AG09319 (cell line): ENCODE data around the gene IFI35.

ENCODE experiments used
- DNase-seq: peaks from one replicate; pipeline ENCODE4 v3.0.0-alpha.2; 2010; ENCODE audit warnings: low read depth; ENCODE audit errors: extremely low read depth
- TF ChIP-seq, protein P1 (sequence below): IDR thresholded peaks from 2 replicates; pipeline ENCODE4 v1.5.1; 2011; ENCODE audit warnings: low read depth, mild to moderate bottlenecking, inconsistent platforms, low read length, moderate library complexity

IFI35 gene

DNA sequence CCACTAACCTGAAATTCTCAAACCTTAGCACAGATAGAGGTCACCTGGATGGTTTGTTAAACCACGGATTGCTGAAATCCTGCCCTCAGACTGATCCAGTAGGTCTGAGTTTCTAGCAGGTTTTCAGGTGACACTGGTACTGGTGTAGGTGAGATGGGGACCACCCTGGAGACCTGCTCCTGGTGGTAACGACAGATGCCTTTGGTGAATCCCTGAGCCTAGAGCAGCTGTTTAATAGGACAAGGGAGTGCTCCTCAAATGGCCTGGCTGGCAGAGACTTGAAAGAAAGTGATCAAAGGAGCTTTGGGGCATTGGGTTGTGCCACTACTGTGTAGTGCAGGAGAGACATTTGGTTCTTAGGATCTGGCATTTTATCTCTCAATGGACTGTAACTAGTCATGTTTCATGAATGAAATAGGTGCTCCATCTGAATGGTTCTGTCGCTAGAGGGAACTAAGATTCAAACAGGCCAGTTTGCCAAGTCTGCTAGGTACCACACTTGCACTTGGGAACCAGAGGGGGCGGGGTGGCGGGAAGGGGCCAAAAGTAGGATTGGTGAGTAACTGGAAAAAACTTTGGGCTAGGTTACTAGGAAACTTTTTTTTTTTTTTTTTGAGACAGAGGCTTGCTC, 2.9 kb upstream of the IFI35 start:
- no peak for DNase-seq
- TF ChIP-seq, protein P1, sequence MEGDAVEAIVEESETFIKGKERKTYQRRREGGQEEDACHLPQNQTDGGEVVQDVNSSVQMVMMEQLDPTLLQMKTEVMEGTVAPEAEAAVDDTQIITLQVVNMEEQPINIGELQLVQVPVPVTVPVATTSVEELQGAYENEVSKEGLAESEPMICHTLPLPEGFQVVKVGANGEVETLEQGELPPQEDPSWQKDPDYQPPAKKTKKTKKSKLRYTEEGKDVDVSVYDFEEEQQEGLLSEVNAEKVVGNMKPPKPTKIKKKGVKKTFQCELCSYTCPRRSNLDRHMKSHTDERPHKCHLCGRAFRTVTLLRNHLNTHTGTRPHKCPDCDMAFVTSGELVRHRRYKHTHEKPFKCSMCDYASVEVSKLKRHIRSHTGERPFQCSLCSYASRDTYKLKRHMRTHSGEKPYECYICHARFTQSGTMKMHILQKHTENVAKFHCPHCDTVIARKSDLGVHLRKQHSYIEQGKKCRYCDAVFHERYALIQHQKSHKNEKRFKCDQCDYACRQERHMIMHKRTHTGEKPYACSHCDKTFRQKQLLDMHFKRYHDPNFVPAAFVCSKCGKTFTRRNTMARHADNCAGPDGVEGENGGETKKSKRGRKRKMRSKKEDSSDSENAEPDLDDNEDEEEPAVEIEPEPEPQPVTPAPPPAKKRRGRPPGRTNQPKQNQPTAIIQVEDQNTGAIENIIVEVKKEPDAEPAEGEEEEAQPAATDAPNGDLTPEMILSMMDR: no peak

DNA sequence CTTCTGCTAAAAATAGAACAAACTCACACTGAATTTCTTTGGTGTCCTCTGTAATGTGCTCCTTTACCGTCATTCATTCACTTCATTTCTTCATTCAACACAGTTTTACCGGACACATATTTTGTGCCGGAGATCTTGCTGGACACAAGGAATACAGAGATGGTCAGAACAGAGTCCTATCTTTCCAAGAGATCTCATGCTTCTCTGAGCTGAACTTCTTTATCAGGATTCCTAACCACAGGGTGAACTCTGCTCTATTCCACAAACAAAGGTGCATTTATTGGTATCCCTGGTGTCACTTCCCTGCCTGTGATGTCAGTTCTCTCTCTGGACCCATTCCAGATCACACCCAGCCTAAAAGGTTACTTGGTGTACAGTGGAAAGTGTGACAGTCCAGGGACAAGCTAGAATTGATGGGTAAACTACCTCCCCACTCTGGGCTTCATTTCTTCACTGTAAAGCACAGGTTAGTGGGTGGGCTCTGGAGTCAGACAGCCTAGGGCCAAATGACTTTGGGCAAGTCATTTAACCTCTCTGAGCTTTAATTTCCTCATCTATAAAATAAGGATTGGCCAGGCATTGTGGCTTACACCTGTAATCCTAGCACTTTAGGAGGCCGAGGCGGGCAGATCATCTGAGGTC, 4.2 kb downstream of the IFI35 start:
- TF ChIP-seq, protein P1: no peak

DNA sequence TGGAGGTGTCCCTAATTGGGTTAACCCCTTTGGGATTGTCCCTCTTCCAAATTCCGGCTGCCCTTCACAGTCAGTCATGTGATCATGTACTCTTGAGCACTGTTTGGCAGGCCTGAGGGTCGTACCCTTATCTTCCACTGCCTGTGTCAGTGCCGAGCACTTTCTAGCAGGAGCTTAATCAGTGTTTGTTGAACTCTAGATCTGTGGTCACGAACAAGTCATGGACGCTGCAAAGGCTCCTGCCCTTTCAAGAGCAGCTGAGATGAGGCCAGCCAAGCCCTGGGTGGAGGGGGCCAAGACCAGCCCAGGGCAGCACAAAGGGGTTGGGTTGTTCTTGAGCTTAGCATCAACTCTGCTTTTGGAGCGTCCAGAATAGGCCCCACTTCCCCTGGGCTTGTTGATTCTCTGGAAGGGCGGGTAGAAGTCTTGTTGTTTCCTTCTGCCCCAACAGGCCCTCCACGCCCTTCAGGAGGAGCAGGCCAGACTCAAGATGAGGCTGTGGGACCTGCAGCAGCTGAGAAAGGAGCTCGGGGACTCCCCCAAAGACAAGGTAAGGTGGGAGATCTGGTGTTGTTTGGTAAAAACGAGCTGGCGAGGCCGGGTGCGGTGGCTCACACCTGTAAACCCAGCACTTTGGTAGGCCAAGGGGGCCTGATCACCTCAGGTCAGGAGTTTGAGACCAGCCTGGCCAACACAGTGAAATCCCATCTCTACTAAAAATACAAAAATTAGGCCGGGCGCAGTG, 5.3 kb downstream of the IFI35 start:
- no peak for DNase-seq
- TF ChIP-seq, protein P1: no peak

More for the DNA sequence above, 4.2 kb downstream of the IFI35 start:
- DNase-seq: no peak

DNA sequence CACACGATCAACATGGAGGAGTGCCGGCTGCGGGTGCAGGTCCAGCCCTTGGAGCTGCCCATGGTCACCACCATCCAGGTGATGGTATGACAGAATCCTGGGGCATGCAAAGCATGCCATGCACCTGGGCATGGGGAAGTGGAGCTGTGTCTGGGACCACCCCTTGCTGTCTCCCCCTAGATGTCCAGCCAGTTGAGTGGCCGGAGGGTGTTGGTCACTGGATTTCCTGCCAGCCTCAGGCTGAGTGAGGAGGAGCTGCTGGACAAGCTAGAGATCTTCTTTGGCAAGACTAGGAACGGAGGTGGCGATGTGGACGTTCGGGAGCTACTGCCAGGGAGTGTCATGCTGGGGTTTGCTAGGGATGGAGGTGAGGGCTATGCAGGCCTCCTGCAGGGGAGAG, 6.7 kb downstream of the IFI35 start:
- no peak for DNase-seq
- TF ChIP-seq, protein P1: no peak

DNA sequence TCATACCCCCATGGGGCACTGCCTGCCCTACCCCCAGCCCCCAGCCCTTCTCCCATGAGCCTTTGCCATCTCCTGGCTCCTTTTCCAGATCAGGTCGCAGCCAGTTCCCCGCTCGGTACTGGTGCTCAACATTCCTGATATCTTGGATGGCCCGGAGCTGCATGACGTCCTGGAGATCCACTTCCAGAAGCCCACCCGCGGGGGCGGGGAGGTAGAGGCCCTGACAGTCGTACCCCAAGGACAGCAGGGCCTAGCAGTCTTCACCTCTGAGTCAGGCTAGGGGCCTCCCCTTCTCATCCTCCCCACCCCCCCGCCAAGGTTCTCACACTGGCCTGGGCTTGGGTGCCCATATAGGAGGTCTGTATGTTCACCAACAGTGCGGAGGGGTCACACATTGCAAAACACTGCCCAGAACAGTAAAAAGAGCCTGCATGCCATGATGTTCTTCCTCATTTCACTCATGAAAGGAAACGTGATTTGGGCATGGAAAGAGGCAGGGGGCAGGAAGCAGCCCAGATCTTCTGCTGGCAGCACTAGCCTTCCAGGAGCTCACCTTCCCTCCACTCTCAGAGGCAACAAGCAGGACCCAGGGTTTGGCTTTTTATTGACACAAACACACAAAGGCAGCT, 7.5 kb downstream of the IFI35 start:
- DNase-seq: no peak
- TF ChIP-seq, protein P1: no peak

DNA sequence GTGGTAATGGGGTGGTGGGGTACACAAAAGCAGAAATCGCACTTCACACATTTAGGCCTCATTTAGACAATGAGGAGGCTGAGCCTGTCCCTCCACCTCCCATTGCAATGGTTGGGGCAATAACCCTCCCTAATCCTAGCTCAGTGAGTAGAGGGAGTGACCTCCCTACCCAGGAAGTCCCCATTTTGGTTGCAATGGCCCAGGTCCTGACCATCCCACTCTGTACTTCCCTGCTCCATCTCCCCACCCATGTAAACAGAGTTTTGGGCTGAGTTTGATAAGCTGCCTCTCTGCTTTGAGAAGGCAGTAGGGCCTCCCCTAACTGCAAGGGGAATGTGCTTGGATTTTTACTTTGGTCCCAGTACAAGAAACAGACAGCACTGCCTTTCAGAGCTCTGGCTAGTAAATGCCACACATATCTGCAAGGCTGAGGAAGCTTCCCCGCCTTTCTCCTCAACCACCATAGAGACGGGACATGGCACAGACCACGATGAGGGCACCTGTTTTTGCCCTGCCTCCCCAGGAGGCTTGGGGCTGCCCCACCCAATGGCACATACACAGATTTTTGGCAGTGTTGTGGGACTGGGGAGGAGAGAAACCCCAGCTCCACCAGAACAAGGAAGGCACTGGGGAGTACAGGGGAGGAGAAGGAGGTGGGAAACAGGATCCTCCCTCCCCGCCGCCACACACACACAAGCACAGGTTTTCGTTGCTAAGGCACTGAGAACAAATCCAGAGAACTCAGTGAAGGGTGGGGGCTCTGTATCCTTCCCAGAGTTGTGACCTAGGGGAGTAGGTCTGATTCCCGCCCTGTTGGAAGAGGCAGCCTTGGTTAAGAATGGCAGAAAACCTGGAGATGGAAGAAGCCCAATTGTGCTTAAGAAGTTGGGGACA, 8.3 kb downstream of the IFI35 start:
- no peak for DNase-seq
- TF ChIP-seq, protein P1: no peak
